Fibroblast of peridontal ligament (primary cell): ENCODE results near the gene DALRD3.

ENCODE experiments used
- DNase-seq: peaks from one replicate; pipeline ENCODE4 v3.0.0-alpha.2; 2010; ENCODE audit errors: extremely low read depth

DALRD3 gene

DNA sequence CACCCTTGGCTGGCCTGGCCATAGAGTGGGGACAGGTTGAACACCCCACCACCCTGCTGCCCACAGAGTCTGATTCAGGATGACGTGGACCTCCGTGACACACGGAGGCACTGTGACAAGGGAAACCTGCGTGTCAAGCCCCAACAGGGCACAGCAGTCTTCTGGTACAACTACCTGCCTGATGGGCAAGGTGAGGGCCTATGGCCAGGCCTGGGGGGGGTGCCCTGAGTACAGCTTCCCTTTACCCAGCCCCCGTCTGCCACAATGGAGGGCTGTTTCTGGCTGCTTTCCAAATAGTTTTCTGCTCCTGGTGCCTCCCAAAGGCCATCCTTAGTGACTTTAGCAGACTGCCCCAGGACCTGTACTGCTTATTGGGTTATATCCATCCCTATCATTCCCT lies 12.4 kb downstream of the DALRD3 start:
- no peak for DNase-seq

DNA sequence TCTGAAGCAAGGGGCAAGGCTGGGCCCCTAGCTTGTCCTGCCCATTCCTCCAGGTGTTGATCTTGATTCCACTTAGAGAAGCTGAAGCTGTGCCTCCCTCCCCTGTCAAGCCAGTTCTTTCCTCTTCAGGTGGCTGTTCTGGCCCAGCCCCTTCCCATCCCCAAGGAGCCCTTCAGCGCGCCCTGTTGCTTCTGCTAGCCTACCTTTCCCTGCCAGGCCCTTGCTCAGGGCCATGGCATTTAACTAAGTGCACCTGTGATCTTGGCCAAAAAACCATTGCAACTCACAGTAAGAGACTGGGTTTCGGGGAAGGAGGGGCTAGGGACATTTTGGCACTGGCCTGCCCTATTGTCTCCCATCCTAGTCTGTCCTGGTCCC lies 13.1 kb downstream of the DALRD3 start:
- no peak for DNase-seq

GRCh38 chr3:49004352-49005302 lies 13.8 kb downstream of the DALRD3 start:
- DNase-seq = no peak

GRCh38 chr3:49001155-49001554 lies 17.2 kb downstream of the DALRD3 start:
- DNase-seq = no peak

GRCh38 chr3:48999085-48999858 lies 19.1 kb downstream of the DALRD3 start:
- DNase-seq = no peak

- no peak for DNase-seq
These were observed 20.4 kb downstream of the DALRD3 start for GRCh38 chr3:48997714-48998637.

GRCh38 chr3:48997102-48997635 lies 21.2 kb downstream of the DALRD3 start:
- no peak for DNase-seq

DNA sequence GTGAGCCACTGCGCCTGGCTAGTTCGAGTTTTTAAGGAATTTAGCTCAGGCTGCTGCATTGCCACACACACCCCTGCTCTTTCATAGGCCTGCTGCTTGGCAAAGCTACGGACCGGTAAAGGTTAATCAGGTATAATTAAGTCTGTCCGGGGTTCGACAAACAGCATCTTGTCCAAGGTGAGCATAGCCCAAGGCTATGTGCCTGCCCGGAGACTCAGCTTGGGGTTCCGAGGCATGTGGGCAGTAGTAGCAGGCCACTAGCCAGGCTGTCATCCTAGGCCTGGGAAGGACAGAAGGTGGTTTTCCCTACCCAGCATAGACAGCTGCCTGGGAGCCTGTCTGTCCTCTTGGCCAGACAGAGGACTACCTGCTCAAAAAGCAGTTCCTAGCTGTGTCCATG lies 21.7 kb downstream of the DALRD3 start:
- no peak for DNase-seq

GRCh38 chr3:48993834-48994233 lies 24.5 kb downstream of the DALRD3 start:
- no peak for DNase-seq

DNA sequence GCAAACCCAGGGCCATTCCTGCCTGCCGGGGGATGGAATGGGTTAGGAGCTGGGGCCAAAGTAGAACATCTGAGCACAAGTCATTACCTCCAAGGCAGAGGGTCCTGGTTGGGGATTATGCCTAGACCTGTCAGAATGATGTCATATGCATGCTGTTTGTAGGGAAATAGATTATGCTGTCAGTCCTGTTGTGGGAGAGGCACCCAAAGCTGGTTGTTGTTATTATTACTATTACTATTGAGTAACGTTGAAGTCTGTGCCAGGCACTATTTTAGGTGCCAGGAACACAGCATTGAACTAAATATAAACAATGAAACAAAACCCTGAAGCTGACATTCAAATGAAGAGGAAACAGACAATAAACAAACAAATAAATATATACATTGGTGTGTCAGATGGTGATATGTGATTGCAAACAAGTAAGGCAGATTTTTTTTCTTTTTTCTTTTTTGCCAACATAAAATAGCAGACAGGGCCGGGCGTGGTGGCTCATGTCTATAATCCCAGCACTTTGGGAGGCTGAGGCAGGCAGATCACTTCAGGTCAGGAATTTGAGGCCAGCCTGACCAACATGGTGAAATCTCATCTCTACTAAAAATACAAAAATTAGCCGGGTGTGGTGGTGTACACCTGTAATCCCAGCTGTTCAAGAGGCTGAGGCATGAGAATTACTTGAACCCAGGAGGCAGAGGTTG lies 26.4 kb downstream of the DALRD3 start:
- no peak for DNase-seq

GRCh38 chr3:48990636-48991469 lies 27.5 kb downstream of the DALRD3 start:
- DNase-seq = no peak

- DNase-seq = peak; percentile 92
These were observed 28.4 kb downstream of the DALRD3 start, which contains the start of gene P4HTM for GRCh38 chr3:48989796-48990635. Gene P4HTM (plus strand): TSS chr3:48990241. CDS start chr3:48990257, 16 bp downstream.

DNA sequence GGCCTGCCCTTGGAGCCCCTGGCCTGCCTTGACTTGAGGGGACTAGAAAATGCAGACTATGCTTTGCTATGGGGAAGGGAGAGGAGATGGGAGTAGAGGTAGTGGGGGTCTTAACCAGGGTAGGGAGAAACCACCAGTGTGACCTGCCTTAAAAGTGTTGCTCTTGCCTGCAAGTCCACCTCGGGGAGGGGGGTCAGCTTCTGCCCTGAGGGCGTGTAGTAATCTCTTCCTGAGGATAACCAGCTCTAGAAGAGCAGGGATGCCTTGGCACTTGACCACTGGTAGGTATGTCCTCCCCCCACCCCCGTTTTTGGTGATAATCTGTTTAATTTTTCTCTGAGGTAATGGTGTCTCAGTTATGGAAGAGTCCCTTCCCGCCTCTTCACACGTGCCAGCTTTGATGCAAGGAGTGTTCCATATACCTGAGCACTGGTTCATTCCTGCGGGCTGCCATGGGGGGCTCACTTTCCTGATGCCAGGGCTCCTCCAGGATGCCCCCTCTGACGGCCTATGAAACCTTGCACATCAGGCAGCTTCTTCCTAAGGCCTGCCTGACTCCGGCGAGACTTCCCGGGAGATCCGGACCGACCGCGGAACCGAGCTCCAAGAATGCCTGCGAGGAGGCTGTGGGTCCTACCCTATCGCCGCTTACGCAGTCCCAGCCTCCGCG lies 29.1 kb downstream of the DALRD3 start:
- DNase-seq = no peak

DNA sequence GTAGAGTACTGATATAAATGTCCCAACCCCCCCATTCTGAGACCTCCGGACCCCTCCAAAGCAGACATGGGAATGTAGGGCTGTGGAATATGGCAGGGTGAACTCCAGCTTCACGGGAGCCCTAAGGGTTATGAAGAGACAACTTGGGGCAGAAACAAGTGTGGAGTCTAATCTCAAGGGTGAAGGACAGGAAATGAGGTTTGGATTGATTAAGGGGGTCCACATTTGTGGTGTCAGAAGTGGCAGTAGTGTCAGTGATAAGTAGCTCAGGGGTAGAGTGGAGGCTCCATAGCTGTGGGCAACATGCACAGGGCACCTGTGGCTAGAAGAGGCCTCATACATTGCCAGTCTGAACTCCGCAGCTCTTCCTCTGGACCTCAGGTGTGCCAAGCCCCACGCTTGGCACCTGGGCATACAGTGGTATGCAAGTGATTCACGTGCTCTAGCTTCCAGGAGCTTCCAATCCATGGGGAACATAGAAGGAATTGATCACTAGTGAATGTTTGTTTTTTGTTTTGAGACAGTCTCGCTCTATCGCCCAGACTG lies 32.5 kb downstream of the DALRD3 start:
- no peak for DNase-seq

GRCh38 chr3:48984663-48985062 lies 33.7 kb downstream of the DALRD3 start:
- no peak for DNase-seq

- no peak for DNase-seq
These were observed 35.3 kb downstream of the DALRD3 start for GRCh38 chr3:48983096-48983495.

GRCh38 chr3:48982686-48983085 lies 35.7 kb downstream of the DALRD3 start:
- DNase-seq = no peak

GRCh38 chr3:48982016-48982415 lies 36.4 kb downstream of the DALRD3 start:
- DNase-seq = no peak
